Measurements from ENCODE around the gene FOXP3. TPM values are rescaled to one million over a fixed set of nuclear protein-coding genes. Genes with fewer than 3 reads are reported as not detected.
A peak's percentile ranks its signal among the peaks of the same experiment; 100 is the strongest.

Gene FOXP3
- total and polyA plus RNA-seq, 2 donors from 2014 or later: 0.45 to 2.0 TPM

DNA sequence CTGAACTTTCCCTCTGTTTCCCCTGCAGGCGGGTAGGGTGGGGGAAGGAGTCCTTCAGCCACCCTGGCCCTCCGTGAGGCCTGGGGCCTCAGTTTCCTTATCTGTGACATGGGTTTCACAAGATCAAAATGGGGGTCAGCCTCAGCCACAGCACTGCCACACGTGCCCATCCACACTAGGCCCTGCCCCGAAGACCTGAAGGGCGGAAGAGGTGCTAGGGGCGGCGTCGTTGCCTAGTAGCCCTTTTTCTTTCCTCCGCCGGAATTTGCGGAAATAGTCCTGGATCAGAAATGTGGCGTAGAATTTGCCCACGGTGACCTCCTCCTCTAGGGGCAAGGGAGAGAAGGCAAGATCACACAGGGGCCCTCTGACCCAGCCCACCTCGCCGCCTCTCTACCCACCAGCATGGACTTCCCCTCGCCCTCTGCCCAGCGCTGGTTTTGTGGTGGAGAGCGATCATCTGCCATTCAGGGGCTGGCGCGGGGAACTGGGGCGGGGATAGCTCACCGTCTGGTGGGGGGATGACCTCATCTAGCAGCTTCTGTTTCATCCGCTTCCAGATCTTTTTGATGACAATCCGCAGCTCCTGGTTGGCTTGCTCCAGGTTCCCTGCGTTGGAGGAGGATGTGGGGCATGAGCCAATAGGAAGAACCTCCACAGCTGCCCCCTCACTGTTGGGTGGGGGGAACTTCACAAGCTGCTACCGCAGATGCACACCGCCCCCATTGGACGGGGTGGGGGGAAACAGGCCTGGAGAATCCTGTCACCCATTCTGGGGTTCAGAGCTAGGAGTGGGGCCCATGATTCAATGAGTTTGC is 54.9 kb downstream of the FOXP3 start:
- Histone ChIP-seq H3K4me3 (ENCODE audit: low read length in 3 of 3) (no peak overlapping the region), H3K36me3 (ENCODE audit: control insufficient read depth in 2 of 3, insufficient read depth in 3 of 3, low read length in 3 of 3) (no peaks in the 10 kb centered on the region), H3K27ac (ENCODE audit: low read depth in 2 of 2, low read length in 2 of 2) (no peak overlapping the region), H3K4me1 (ENCODE audit: control insufficient read depth in 2 of 3, insufficient read depth in 2 of 3, low read depth in 1 of 3, low read length in 3 of 3) (no peaks in the 10 kb centered on the region), H3K27me3 (ENCODE audit: control insufficient read depth, insufficient read depth, low read length) (no peaks in the 10 kb centered on the region), H3K9ac (ENCODE audit: low read length in 3 of 3) (no peak overlapping the region), H3K9me3 (ENCODE audit: control insufficient read depth in 2 of 3, insufficient read depth in 1 of 3, low read length in 3 of 3) (no peaks in the 10 kb centered on the region)
- FAIRE-seq (no peak), DNase-seq (peak in 1 of 5 donors; percentile 32)
- TF ChIP-seq, protein P1, sequence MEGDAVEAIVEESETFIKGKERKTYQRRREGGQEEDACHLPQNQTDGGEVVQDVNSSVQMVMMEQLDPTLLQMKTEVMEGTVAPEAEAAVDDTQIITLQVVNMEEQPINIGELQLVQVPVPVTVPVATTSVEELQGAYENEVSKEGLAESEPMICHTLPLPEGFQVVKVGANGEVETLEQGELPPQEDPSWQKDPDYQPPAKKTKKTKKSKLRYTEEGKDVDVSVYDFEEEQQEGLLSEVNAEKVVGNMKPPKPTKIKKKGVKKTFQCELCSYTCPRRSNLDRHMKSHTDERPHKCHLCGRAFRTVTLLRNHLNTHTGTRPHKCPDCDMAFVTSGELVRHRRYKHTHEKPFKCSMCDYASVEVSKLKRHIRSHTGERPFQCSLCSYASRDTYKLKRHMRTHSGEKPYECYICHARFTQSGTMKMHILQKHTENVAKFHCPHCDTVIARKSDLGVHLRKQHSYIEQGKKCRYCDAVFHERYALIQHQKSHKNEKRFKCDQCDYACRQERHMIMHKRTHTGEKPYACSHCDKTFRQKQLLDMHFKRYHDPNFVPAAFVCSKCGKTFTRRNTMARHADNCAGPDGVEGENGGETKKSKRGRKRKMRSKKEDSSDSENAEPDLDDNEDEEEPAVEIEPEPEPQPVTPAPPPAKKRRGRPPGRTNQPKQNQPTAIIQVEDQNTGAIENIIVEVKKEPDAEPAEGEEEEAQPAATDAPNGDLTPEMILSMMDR (IDR thresholded peaks at IDR 0.05; ENCODE audit: borderline replicate concordance, extremely low read depth, insufficient read depth): no peak
- intact Hi-C loops (cut with DNase I): no loop called here

DNA sequence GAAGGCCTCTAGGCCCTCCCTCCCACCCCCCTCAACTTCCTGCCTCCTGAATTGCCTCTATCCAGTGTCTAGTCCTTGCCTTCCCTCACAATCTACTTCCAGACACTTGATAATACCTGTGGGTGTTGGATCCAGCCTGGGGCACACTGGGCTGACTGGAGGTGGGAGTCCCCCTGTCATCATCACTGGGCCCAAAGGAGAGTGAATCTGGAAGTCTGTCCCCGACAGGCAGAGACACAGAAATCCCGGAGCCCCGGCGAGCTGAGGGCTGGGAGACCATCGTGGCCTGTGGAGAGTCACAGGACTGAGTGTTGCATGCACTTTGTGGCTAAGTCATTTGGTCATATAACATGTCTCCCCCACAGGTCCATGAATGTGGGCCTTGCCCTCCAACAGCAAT is 56.1 kb downstream of the FOXP3 start:
- H3K27me3 ChIP-seq (ENCODE audit: control insufficient read depth, insufficient read depth, low read length): no peaks in the 10 kb centered on the region

DNA sequence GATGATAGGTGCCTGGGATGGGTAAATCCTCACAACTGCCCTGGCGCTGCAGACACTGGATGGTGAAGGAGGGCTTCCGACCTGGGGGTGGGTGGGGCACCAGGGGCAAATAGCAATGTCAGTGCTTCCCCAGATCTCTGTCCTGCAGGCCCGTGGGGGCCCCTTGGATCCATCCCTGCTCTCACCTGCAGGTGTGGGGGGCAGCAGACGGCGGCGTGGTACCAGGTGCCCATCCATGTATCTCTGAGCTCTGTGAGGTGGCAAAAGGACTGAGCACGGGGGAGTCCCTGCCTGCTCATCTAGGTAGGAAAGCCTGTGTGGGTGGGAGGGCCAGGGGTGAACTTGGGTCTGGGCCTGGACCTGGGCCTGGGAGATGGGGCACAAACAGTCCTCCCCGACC is 58.0 kb downstream of the FOXP3 start:
- no peak for DNase-seq
- no peaks in the 10 kb centered on the region for H3K36me3 ChIP-seq (ENCODE audit: control insufficient read depth in 2 of 3, insufficient read depth in 3 of 3, low read length in 3 of 3)

More for the DNA sequence above, 56.1 kb downstream of the FOXP3 start:
- Histone ChIP-seq H3K27ac (ENCODE audit: low read depth in 2 of 2, low read length in 2 of 2) (no peak overlapping the region), H3K4me1 (ENCODE audit: control insufficient read depth in 2 of 3, insufficient read depth in 2 of 3, low read depth in 1 of 3, low read length in 3 of 3) (no peaks in the 10 kb centered on the region), H3K9ac (ENCODE audit: low read length in 3 of 3) (no peak overlapping the region), H3K36me3 (ENCODE audit: control insufficient read depth in 2 of 3, insufficient read depth in 3 of 3, low read length in 3 of 3) (no peaks in the 10 kb centered on the region), H3K9me3 (ENCODE audit: control insufficient read depth in 2 of 3, insufficient read depth in 1 of 3, low read length in 3 of 3) (no peaks in the 10 kb centered on the region), H3K4me3 (ENCODE audit: low read length in 3 of 3) (no peak overlapping the region)
- TF ChIP-seq, protein P1 (IDR thresholded peaks at IDR 0.05; ENCODE audit: borderline replicate concordance, extremely low read depth, insufficient read depth): no peak
- DNase-seq (no peak), FAIRE-seq (no peak)
- intact Hi-C loops (cut with DNase I): no loop called here

More for the DNA sequence above, 58.0 kb downstream of the FOXP3 start:
- H3K9ac ChIP-seq (ENCODE audit: low read length in 3 of 3): no peak overlapping the region
- no peaks in the 10 kb centered on the region for H3K9me3 ChIP-seq (ENCODE audit: control insufficient read depth in 2 of 3, insufficient read depth in 1 of 3, low read length in 3 of 3)
- TF ChIP-seq, protein P1 (IDR thresholded peaks at IDR 0.05; ENCODE audit: borderline replicate concordance, extremely low read depth, insufficient read depth): no peak
- no peaks in the 10 kb centered on the region for H3K27me3 ChIP-seq (ENCODE audit: control insufficient read depth, insufficient read depth, low read length)
- H3K4me1 ChIP-seq (ENCODE audit: control insufficient read depth in 2 of 3, insufficient read depth in 2 of 3, low read depth in 1 of 3, low read length in 3 of 3): no peaks in the 10 kb centered on the region
- no peak overlapping the region for H3K27ac ChIP-seq (ENCODE audit: low read depth in 2 of 2, low read length in 2 of 2)
- intact Hi-C loops (cut with DNase I): no loop called here
- FAIRE-seq: no peak
- no peak overlapping the region for H3K4me3 ChIP-seq (ENCODE audit: low read length in 3 of 3)
